ENCODE measurements around the gene KIAA1671.

KIAA1671 gene

DNA sequence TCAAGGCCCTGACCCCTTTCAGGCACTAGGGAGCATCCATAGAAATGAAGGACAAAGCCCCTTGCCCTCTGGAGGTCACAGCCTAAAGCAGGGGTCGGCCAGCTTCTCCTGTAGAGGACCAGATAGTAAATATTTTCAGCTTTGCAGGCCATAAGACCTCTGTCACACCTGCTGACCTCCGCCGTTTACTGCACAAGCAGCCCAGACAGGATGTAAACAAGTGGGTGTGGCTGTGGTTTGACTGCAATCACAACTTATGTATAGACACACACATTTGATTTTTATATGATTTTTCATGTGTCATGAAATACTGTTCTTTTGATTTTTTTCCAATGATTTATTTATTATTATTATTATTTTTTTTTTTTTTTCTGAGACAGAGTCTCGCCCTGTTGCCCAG is 34.3 kb downstream of the KIAA1671 start:
- Histone ChIP-seq H3K4me1 (ENCODE audit: control insufficient read depth, insufficient read depth, low read length) (peaks cover 16% of the 10 kb centered on the region), H3K36me3 (ENCODE audit: control insufficient read depth, insufficient read depth, low read length) (no peaks in the 10 kb centered on the region), H3K4me3 (ENCODE audit: low read depth, low read length) (no peak overlapping the region), H3K9ac (ENCODE audit: low read depth, low read length) (no peak overlapping the region), H3K27me3 (ENCODE audit: control insufficient read depth, insufficient read depth, low read length) (no peaks in the 10 kb centered on the region), H3K9me3 (ENCODE audit: control insufficient read depth, insufficient read depth, low read length) (no peaks in the 10 kb centered on the region)

DNA sequence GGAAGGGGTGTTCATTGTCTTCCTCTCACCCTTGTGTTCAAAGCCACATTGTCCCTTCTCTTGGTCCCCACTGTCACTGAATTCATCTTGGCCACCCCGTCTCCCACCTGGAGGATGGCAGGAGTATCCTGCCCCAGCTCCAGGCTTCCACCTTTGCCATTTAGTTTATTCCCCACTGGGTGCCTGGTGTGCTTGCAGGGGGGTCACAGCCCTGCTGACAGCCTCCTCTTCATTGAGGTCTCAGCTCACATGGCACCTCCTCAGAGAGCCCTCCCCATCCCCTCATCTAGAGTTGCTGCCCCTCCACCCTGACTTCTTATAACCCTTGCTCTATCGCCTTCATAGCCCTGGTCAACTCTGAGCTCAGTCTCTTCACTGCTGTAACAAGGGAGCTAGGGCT is 36.6 kb downstream of the KIAA1671 start:
- no peaks in the 10 kb centered on the region for H3K36me3 ChIP-seq (ENCODE audit: control insufficient read depth, insufficient read depth, low read length)
- H3K9me3 ChIP-seq (ENCODE audit: control insufficient read depth, insufficient read depth, low read length) = no peaks in the 10 kb centered on the region
- H3K27me3 ChIP-seq (ENCODE audit: control insufficient read depth, insufficient read depth, low read length) = no peaks in the 10 kb centered on the region
- no peak overlapping the region for H3K4me3 ChIP-seq (ENCODE audit: low read depth, low read length)
- H3K4me1 ChIP-seq (ENCODE audit: control insufficient read depth, insufficient read depth, low read length) = peaks cover 12% of the 10 kb centered on the region
- H3K9ac ChIP-seq (ENCODE audit: low read depth, low read length) = no peak overlapping the region

DNA sequence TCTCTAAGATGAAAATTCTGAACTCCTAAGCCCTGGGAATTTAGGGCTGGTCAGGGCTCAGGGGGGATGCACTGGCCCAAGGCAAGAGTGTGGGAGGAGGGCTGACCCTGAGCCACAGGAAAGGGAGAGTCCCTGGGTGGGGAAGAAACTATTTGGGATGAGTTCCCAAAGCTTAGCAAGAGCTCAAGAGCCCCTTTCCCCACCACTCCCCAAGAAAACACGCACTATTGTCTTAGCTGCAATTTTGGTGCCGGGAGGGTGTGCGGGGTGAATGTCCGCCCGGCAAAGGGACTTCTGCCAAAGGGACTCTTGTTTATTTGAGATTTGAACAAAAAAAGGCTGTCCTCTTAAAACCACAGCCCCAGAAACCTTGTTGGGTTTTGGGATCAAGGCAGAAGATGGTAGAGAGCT is 37.0 kb downstream of the KIAA1671 start:
- Histone ChIP-seq H3K4me3 (ENCODE audit: low read depth, low read length) (no peak overlapping the region), H3K9me3 (ENCODE audit: control insufficient read depth, insufficient read depth, low read length) (no peaks in the 10 kb centered on the region), H3K9ac (ENCODE audit: low read depth, low read length) (no peak overlapping the region), H3K4me1 (ENCODE audit: control insufficient read depth, insufficient read depth, low read length) (peaks cover 14% of the 10 kb centered on the region), H3K27me3 (ENCODE audit: control insufficient read depth, insufficient read depth, low read length) (no peaks in the 10 kb centered on the region), H3K36me3 (ENCODE audit: control insufficient read depth, insufficient read depth, low read length) (no peaks in the 10 kb centered on the region)

DNA sequence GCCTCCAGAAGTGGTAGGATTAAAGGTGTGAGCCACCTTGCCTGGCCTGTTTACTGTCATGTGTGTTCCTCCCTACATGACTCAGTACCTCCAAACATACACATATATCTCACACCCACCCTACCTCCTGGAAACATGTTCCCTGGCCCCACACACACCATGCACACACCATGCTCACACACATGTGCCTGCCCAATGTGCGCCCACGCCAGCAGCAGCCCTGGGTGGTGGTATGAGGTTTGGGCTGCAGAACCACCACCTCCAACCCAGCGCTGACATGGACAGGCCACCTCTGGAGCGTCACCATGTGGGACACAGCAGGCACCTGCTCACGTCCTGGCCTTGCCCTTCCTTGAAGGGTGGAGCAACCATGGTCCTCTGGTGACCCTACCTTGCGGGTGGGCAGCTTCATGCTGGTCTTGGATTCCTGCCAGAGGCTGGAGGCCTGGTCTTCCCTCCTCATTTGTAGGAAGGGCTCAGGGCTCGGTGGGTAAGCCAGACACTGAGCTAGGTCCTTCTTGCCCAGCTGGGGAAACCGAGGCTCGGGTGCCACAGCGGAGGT is 37.9 kb downstream of the KIAA1671 start:
- Histone ChIP-seq H3K9ac (ENCODE audit: low read depth, low read length) (no peak overlapping the region), H3K4me3 (ENCODE audit: low read depth, low read length) (no peak overlapping the region), H3K36me3 (ENCODE audit: control insufficient read depth, insufficient read depth, low read length) (no peaks in the 10 kb centered on the region), H3K4me1 (ENCODE audit: control insufficient read depth, insufficient read depth, low read length) (peaks cover 13% of the 10 kb centered on the region), H3K9me3 (ENCODE audit: control insufficient read depth, insufficient read depth, low read length) (no peaks in the 10 kb centered on the region), H3K27me3 (ENCODE audit: control insufficient read depth, insufficient read depth, low read length) (no peaks in the 10 kb centered on the region)

DNA sequence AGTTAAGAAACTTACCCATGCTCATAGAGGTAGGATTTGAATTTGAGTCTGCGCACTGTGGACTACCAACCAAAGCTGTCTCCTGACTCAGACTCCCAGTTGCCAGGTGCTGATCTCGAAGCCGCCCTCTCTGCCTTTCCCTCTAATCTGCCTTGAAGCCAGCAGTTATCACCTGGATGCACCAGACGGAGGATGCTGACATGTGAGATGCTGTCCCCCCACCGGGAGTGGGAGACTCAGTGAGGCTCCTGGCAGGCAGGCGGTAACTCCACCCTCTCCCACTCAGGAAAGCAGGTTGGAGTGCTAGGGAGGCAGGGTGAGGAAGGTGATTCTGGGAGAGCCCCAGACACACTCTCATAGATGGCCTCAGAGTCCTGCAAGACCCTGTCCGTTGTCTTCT is 40.4 kb downstream of the KIAA1671 start:
- Histone ChIP-seq H3K9ac (ENCODE audit: low read depth, low read length) (no peak overlapping the region), H3K4me1 (ENCODE audit: control insufficient read depth, insufficient read depth, low read length) (peaks cover 29% of the 10 kb centered on the region), H3K4me3 (ENCODE audit: low read depth, low read length) (no peak overlapping the region), H3K36me3 (ENCODE audit: control insufficient read depth, insufficient read depth, low read length) (no peaks in the 10 kb centered on the region), H3K27me3 (ENCODE audit: control insufficient read depth, insufficient read depth, low read length) (no peaks in the 10 kb centered on the region), H3K9me3 (ENCODE audit: control insufficient read depth, insufficient read depth, low read length) (no peaks in the 10 kb centered on the region)

DNA sequence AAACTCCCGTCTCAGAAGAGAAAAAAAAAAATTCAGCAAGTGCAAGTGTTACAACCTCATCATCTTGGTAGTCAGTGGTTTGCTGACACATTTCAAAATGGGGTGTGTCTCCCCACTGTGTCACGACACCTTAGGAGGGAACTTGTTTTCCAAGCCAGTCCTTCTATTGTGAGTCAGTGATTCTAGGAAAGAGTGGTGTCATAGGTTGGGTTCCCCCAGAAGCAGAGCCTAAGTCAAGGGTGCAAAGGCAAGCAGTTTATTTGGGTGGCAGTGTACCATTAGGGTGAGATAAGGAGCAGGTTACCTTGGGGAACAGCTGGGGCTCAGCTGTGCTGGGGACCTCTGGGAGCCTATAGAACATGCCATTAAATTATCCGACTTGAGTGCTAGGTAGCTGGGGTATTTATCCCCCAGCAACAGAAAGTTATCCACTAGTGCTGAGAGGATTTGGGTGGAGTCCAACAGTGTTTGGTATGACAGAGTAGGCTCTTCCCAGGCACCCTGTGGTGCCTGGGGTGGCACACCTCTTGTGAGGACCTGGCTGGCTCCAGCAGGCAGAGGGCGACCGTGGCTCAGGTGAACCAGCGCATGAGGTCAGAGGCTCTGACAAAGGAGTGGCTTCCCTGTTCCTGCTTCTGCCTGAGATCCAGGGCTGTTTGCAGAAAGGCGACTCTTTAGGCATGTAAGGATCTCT is 41.7 kb downstream of the KIAA1671 start:
- no peaks in the 10 kb centered on the region for H3K27me3 ChIP-seq (ENCODE audit: control insufficient read depth, insufficient read depth, low read length)
- no peaks in the 10 kb centered on the region for H3K36me3 ChIP-seq (ENCODE audit: control insufficient read depth, insufficient read depth, low read length)
- no peak overlapping the region for H3K4me3 ChIP-seq (ENCODE audit: low read depth, low read length)
- peaks cover 27% of the 10 kb centered on the region for H3K4me1 ChIP-seq (ENCODE audit: control insufficient read depth, insufficient read depth, low read length)
- no peaks in the 10 kb centered on the region for H3K9me3 ChIP-seq (ENCODE audit: control insufficient read depth, insufficient read depth, low read length)
- H3K9ac ChIP-seq (ENCODE audit: low read depth, low read length) = no peak overlapping the region

DNA sequence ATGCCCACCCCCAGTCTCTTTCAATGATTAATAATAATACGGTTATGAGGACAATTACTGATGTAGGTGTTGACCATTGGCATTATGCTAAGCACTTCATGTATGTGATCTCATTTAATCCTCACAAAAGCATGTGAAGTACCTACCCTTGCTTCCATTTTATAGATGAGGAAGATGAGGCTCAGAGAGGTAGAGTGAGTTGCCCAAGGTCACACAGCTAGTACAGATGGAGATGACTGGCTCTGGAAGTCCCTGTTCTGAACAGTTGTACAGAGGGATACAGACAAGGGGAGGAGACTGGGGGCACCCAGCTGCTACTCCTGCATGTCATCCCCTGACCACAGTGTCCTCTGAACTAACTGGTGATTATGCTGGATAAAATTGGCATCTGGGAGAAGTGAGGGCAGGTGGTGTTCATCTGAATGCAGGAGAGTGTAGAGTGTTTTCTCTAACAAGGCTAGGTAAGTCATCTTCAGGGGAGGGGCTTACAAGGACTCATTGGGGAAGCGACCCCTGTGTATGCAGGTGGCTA is 43.2 kb downstream of the KIAA1671 start:
- H3K36me3 ChIP-seq (ENCODE audit: control insufficient read depth, insufficient read depth, low read length) = no peaks in the 10 kb centered on the region
- no peaks in the 10 kb centered on the region for H3K27me3 ChIP-seq (ENCODE audit: control insufficient read depth, insufficient read depth, low read length)
- no peaks in the 10 kb centered on the region for H3K9me3 ChIP-seq (ENCODE audit: control insufficient read depth, insufficient read depth, low read length)
- H3K9ac ChIP-seq (ENCODE audit: low read depth, low read length) = peak overlapping the region; percentile 41
- H3K4me1 ChIP-seq (ENCODE audit: control insufficient read depth, insufficient read depth, low read length) = peaks cover 27% of the 10 kb centered on the region
- peak overlapping the region; percentile 3 for H3K4me3 ChIP-seq (ENCODE audit: low read depth, low read length)

DNA sequence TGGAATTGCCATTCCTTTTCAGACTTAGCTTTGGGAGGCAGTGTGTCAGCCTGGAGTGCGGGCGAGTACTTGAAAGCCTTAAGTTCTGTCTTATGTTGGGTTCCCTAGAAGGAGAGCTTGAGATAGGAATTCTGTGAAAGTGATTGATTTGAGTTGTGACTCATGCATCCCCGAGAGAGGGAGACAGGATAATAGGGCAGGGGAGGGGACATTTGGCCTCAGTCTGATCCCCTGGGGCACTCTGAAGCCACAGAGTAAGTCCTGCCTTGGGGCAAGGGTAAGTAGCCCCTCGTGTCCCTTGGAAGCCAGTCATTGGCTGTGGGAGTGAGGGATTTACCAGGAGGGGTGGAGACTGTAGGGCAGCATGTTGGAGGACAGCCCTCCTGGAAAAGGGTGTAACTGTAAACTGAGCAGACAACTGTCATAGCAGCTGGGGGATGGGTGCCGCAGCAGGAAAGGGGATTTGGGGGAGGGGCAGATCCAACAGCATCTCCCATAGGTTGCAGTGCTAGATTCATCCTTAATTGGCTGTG is 44.0 kb downstream of the KIAA1671 start:
- Histone ChIP-seq H3K4me3 (ENCODE audit: low read depth, low read length) (peak overlapping the region; percentile 28), H3K27me3 (ENCODE audit: control insufficient read depth, insufficient read depth, low read length) (no peaks in the 10 kb centered on the region), H3K9me3 (ENCODE audit: control insufficient read depth, insufficient read depth, low read length) (no peaks in the 10 kb centered on the region), H3K36me3 (ENCODE audit: control insufficient read depth, insufficient read depth, low read length) (no peaks in the 10 kb centered on the region), H3K9ac (ENCODE audit: low read depth, low read length) (peak overlapping the region; percentile 41), H3K4me1 (ENCODE audit: control insufficient read depth, insufficient read depth, low read length) (peaks cover 27% of the 10 kb centered on the region)

DNA sequence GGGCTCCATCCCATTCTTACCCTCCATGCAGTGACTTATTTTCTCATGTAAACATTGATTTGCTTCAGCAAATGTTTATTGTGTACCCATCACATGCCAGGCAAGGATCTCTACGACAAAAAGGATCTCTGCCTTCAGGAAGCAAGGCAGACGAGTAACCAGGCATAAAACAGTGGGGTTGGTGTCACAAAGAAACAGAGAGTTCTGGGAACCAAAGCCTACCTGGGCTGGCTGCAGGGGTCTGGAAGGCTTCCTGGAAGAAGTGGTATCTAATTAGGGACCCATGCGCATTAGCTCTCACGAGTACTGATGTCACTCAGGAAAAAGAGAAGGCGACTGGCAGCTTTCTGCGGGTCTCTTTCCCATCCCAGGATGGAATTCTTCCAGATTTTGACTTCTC is 44.5 kb downstream of the KIAA1671 start:
- Histone ChIP-seq H3K4me1 (ENCODE audit: control insufficient read depth, insufficient read depth, low read length) (peaks cover 27% of the 10 kb centered on the region), H3K27me3 (ENCODE audit: control insufficient read depth, insufficient read depth, low read length) (no peaks in the 10 kb centered on the region), H3K36me3 (ENCODE audit: control insufficient read depth, insufficient read depth, low read length) (no peaks in the 10 kb centered on the region), H3K4me3 (ENCODE audit: low read depth, low read length) (peak overlapping the region; percentile 4), H3K9me3 (ENCODE audit: control insufficient read depth, insufficient read depth, low read length) (no peaks in the 10 kb centered on the region), H3K9ac (ENCODE audit: low read depth, low read length) (no peak overlapping the region)

DNA sequence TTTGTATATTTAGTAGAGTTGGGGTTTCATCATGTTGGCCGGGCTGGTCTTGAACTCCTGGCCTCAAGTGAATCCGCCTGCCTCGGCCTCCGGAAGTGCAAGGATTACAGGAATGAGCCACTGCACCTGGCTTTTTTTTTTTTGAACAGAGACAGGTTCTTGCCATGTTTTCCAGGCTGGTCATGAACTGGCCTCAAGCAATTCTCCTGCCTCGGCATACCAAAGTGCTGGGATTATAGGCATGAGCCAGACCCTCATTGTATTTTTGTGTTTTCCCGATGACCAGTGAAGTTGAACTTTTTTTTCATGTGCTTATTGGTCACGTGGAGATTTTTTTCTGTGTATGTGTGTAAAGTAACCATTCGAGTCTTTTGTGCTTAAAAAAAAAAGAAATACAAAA is 48.2 kb downstream of the KIAA1671 start:
- Histone ChIP-seq H3K4me1 (ENCODE audit: control insufficient read depth, insufficient read depth, low read length) (peaks cover 19% of the 10 kb centered on the region), H3K27me3 (ENCODE audit: control insufficient read depth, insufficient read depth, low read length) (no peaks in the 10 kb centered on the region), H3K4me3 (ENCODE audit: low read depth, low read length) (no peak overlapping the region), H3K9me3 (ENCODE audit: control insufficient read depth, insufficient read depth, low read length) (no peaks in the 10 kb centered on the region), H3K36me3 (ENCODE audit: control insufficient read depth, insufficient read depth, low read length) (no peaks in the 10 kb centered on the region), H3K9ac (ENCODE audit: low read depth, low read length) (no peak overlapping the region)

DNA sequence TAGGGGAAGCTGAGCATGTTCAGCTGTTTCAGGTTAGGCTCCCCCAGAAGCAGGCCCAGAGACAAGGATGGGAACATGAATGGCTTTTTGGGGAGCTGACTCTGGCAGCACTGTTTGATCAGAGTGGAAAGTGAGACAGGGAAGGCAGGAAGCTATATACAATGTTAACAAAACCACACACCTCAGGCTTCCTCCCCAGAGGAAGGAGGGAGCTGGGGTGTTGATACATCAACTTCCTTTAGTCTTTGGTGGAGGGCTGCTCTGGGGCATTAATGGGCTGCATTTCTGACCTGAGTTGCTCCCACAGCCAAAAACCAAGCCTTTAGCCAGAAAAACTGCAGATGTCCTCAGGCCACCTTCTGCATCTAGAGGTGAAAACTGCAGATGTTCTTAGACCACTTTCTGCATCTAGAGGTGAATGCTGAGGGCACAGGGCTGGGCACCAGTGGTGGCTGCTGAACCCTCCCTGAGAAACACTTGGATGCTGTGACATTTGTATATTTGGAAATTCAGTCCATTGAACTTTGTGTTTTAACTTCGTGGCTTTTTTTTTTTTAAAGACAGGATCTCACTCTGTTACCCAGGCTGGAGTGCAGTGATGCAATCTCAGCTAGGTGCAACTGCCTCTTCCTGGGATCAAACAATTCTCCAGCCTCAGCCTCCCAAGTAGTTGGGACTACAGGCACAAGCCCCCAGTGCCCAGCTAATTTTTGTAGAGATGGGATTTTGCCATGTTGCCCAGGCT is 49.9 kb downstream of the KIAA1671 start:
- Histone ChIP-seq H3K36me3 (ENCODE audit: control insufficient read depth, insufficient read depth, low read length) (no peaks in the 10 kb centered on the region), H3K9me3 (ENCODE audit: control insufficient read depth, insufficient read depth, low read length) (no peaks in the 10 kb centered on the region), H3K4me3 (ENCODE audit: low read depth, low read length) (no peak overlapping the region), H3K9ac (ENCODE audit: low read depth, low read length) (no peak overlapping the region), H3K27me3 (ENCODE audit: control insufficient read depth, insufficient read depth, low read length) (no peaks in the 10 kb centered on the region), H3K4me1 (ENCODE audit: control insufficient read depth, insufficient read depth, low read length) (peaks cover 12% of the 10 kb centered on the region)
